Trophoblast cell (in vitro differentiated cells and primary cell): Measurements from ENCODE around the gene PHKB.
"Not testable (repeated sequence)": the region's sequence is repeated elsewhere in the genome, so short reads cannot be mapped to it uniquely, and the experiment has no call there.

ENCODE experiments used
- DNase-seq, 2 donors: peaks; one replicate each; pipeline ENCODE4 v3.0.0-alpha.2; 2016
- H2AFZ ChIP-seq: 2 replicates; pipeline ENCODE4 v1.6.1; 2013; ENCODE audit warnings: low read length, moderate library complexity, mild to moderate bottlenecking; ENCODE audit not compliant: insufficient read depth, poor library complexity
- H2AK5ac ChIP-seq: 2 replicates; pipeline ENCODE4 v1.6.1; 2013; ENCODE audit warnings: mild to moderate bottlenecking, low read length
- H2BK120ac ChIP-seq: 2 replicates; pipeline ENCODE4 v1.6.1; 2013; ENCODE audit warnings: low read length, mild to moderate bottlenecking, moderate library complexity; ENCODE audit not compliant: insufficient read depth, poor library complexity
- H2BK12ac ChIP-seq: 2 replicates; pipeline ENCODE4 v1.6.1; 2013; ENCODE audit warnings: mild to moderate bottlenecking, low read length, moderate library complexity
- H2BK5ac ChIP-seq: 2 replicates; pipeline ENCODE4 v1.6.1; 2013; ENCODE audit warnings: low read length, low read depth, moderate library complexity, mild to moderate bottlenecking; ENCODE audit not compliant: poor library complexity
- H3K14ac ChIP-seq: 2 replicates; pipeline ENCODE4 v1.6.1; 2013; ENCODE audit warnings: mild to moderate bottlenecking, low read length
- H3K18ac ChIP-seq: 2 replicates; pipeline ENCODE4 v1.6.1; 2013; ENCODE audit warnings: mild to moderate bottlenecking, low read length
- H3K23ac ChIP-seq: 2 replicates; pipeline ENCODE4 v1.6.1; 2013; ENCODE audit warnings: low read length
- H3K27ac ChIP-seq: 2 replicates; pipeline ENCODE4 v1.5.1; 2013; ENCODE audit warnings: low read depth, mild to moderate bottlenecking, inconsistent platforms, low read length, moderate library complexity
- H3K27me3 ChIP-seq: 2 replicates; pipeline ENCODE4 v1.6.1; 2013; ENCODE audit warnings: inconsistent platforms, mild to moderate bottlenecking, low read length, moderate library complexity; ENCODE audit not compliant: insufficient read depth
- H3K36me3 ChIP-seq, 2 experiments: 1 replicate in 1 of 2; 2 replicates in 1 of 2; pipeline ENCODE4 v1.6.1; 2013; ENCODE audit warnings: low read length in 2 of 2, mild to moderate bottlenecking in 2 of 2, moderate library complexity in 1 of 2; ENCODE audit not compliant: insufficient read depth in 2 of 2, control insufficient read depth in 1 of 2
- H3K4ac ChIP-seq: 2 replicates; pipeline ENCODE4 v1.6.1; 2013; ENCODE audit warnings: low read depth, mild to moderate bottlenecking, low read length, moderate library complexity
- H3K4me1 ChIP-seq, 2 experiments: 1 replicate in 1 of 2; 2 replicates in 1 of 2; pipeline ENCODE4 v1.6.1; 2013; ENCODE audit warnings: low read length in 2 of 2, mild to moderate bottlenecking in 2 of 2, moderate library complexity in 1 of 2; ENCODE audit not compliant: insufficient read depth in 2 of 2, control insufficient read depth in 1 of 2
- H3K4me2 ChIP-seq: 2 replicates; pipeline ENCODE4 v1.6.1; 2013; ENCODE audit warnings: inconsistent platforms, mild to moderate bottlenecking, low read length, moderate library complexity
- H3K4me3 ChIP-seq: 2 replicates; pipeline ENCODE4 v1.5.1; 2013; ENCODE audit warnings: mild to moderate bottlenecking, low read depth, low read length, inconsistent platforms
- H3K79me1 ChIP-seq: one replicate; pipeline ENCODE4 v1.6.1; 2013; ENCODE audit warnings: low read length
- H3K79me2 ChIP-seq: 2 replicates; pipeline ENCODE4 v1.6.1; 2013; ENCODE audit warnings: low read length, mild to moderate bottlenecking; ENCODE audit not compliant: control insufficient read depth, insufficient read depth, poor library complexity
- H3K9ac ChIP-seq: 2 replicates; pipeline ENCODE4 v1.6.1; 2013; ENCODE audit warnings: mild to moderate bottlenecking, low read length
- H3K9me3 ChIP-seq: 2 replicates; pipeline ENCODE4 v1.6.1; 2013; ENCODE audit warnings: low read depth, mild to moderate bottlenecking, control low read depth, inconsistent platforms, low read length; ENCODE audit not compliant: insufficient read depth
- H4K12ac ChIP-seq: 2 replicates; pipeline ENCODE4 v1.6.1; 2013; ENCODE audit warnings: low read depth, mild to moderate bottlenecking, low read length, moderate library complexity
- H4K8ac ChIP-seq: 2 replicates; pipeline ENCODE4 v1.6.1; 2013; ENCODE audit warnings: low read depth, mild to moderate bottlenecking, low read length, moderate library complexity
- H4K91ac ChIP-seq: one replicate; pipeline ENCODE4 v1.6.1; 2013; ENCODE audit warnings: low read depth, mild to moderate bottlenecking, low read length, moderate library complexity
- WGBS: extraction: QIAGEN DNeasy Blood & Tissue Kit; methylation state at CpG from one replicate; pipeline ENCODE4 v1.1.7; 2013; ENCODE audit warnings: missing lambda C conversion rate; ENCODE audit not compliant: insufficient read length, insufficient coverage; ENCODE audit errors: extremely low coverage; 5-methylcytosine and 5-hydroxymethylcytosine counted together

The PHKB gene

DNA sequence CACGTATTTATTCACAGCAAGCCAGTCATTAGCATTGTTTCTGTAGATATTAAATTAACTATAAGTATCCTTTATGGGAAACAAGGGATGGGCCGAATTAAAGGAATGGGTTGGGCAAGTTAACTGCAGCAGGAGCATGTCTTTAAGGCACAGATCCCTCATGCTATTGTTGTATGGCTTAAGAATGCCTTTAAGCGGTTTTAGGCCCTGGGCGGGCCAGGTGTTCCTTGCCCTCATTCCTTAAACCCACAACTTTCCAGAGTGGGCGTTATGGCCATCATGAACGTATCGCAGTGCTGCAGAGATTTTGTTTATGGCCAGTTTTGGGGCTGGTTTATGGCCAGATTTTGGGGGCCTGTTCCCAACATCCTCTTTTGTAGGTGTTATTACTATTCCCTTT is 9.1 kb downstream of the PHKB start:
- Histone ChIP-seq H3K79me1 (peaks cover 2% of the 10 kb centered on the region), H3K9me3 (no peaks in the 10 kb centered on the region), H3K36me3 (peaks cover 0 to 3% of the 10 kb centered on the region in 2 experiments), H3K4me1 (peaks cover 3 to 5% of the 10 kb centered on the region in 2 experiments), H2AFZ (no peak overlapping the region), H2BK120ac (no peak overlapping the region), H3K18ac (no peak overlapping the region), H4K8ac (no peak overlapping the region), H3K79me2 (peaks cover 2% of the 10 kb centered on the region), H2BK12ac (no peak overlapping the region), H4K12ac (no peak overlapping the region), H3K23ac (no peak overlapping the region), H3K4me3 (no peak overlapping the region), H3K4ac (no peak overlapping the region), H3K27me3 (no peaks in the 10 kb centered on the region), H3K4me2 (no peak overlapping the region), H3K14ac (no peak overlapping the region), H3K9ac (no peak overlapping the region), H2BK5ac (no peak overlapping the region), H4K91ac (no peak overlapping the region), H2AK5ac (no peak overlapping the region), H3K27ac (no peak overlapping the region)
- DNase-seq: peak; percentile 52 to 61
- no CpG with 5 or more reads among the region's 7 CpGs for WGBS

DNA sequence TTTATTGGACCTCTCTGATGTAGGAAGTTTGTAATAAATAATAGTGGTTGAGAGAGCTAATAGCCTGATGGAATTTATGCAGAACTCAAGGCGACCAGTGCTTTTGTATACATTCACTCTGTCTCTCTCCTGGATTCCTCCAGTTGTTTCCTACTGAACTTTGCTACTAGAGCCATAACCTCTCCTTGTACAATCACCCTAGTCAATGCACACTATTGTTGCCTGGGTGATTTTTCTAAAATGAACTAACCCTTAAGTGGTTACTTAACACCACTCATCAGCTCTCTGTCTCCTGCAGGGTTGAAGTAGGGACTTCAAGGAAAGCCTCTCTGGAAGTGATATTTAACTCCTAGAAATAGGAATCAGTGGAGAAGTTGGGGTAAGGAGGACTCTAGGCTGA is 9.7 kb downstream of the PHKB start:
- no CpG with 5 or more reads among the region's 1 CpG for WGBS

DNA sequence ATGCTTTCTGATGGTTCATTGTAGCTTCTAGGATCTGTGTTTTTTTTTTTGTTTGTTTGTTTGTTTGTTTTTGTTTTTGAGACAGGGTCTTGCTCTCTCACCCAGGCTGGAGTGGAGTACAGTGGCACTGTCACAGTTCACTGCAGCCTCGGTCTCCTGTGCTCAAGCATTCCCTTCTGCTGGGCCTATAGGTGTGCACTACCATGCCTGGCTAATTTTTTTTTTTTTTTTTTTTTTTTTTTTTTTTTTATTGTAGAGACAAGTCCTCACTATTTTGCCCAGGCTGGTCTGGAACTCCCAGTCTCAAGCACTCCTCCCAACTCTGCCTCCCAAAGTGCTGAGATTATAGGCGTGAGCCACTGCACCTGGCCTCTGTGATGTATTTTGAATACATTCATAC is 11.9 kb downstream of the PHKB start:
- not testable (repeated sequence) for H2AK5ac ChIP-seq, H3K79me1 ChIP-seq, H3K4me1 ChIP-seq, H3K27me3 ChIP-seq, H3K4me2 ChIP-seq, H3K23ac ChIP-seq, H4K8ac ChIP-seq, H3K27ac ChIP-seq, H2AFZ ChIP-seq, H3K14ac ChIP-seq, H3K4me3 ChIP-seq, H4K91ac ChIP-seq, DNase-seq, H3K18ac ChIP-seq, H3K9ac ChIP-seq, H3K4ac ChIP-seq, H2BK12ac ChIP-seq, H4K12ac ChIP-seq, H3K79me2 ChIP-seq, H2BK5ac ChIP-seq, H3K9me3 ChIP-seq, H2BK120ac ChIP-seq, H3K36me3 ChIP-seq
- WGBS: no CpG with 5 or more reads among the region's 2 CpGs

More for the DNA sequence above, 9.7 kb downstream of the PHKB start:
- Histone ChIP-seq H3K9ac (no peak overlapping the region), H2BK5ac (no peak overlapping the region), H2BK120ac (no peak overlapping the region), H3K14ac (no peak overlapping the region), H2BK12ac (no peak overlapping the region), H3K36me3 (peaks cover 0 to 3% of the 10 kb centered on the region in 2 experiments), H4K8ac (no peak overlapping the region), H2AK5ac (no peak overlapping the region), H3K18ac (no peak overlapping the region), H3K9me3 (no peaks in the 10 kb centered on the region), H2AFZ (no peak overlapping the region), H3K79me1 (peaks cover 2% of the 10 kb centered on the region), H3K4me1 (peaks cover 3 to 5% of the 10 kb centered on the region in 2 experiments), H4K12ac (no peak overlapping the region), H3K4ac (no peak overlapping the region), H3K27ac (no peak overlapping the region), H3K27me3 (no peaks in the 10 kb centered on the region), H3K4me2 (no peak overlapping the region), H3K23ac (no peak overlapping the region), H4K91ac (peak overlapping the region; percentile 11), H3K79me2 (peaks cover 2% of the 10 kb centered on the region), H3K4me3 (no peak overlapping the region)
- no peak for DNase-seq

DNA sequence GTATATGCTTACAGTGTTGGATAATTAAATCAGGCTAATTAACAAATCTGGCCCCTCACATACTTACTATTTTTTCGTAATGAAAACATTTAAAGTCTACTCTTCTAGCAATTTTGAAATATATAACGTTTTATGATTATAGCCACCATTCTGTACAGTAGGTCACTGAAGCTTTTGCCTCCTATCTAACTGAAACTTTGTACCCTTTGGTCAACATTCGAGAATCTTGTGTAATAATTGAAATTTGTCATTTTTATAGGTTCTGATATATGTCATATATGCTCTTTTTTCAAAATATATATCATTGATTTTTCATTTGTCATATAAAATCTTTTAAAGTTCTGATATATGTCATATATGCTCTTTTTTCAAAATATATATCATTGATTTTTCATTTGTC is 12.7 kb downstream of the PHKB start:
- Histone ChIP-seq H3K4ac (no peak overlapping the region), H3K27ac (no peak overlapping the region), H3K9ac (no peak overlapping the region), H3K79me1 (peaks cover 2% of the 10 kb centered on the region), H4K8ac (no peak overlapping the region), H2AK5ac (no peak overlapping the region), H4K91ac (no peak overlapping the region), H2AFZ (no peak overlapping the region), H3K36me3 (peaks cover 0 to 3% of the 10 kb centered on the region in 2 experiments), H3K9me3 (no peaks in the 10 kb centered on the region), H2BK12ac (no peak overlapping the region), H3K14ac (no peak overlapping the region), H3K4me2 (no peak overlapping the region), H2BK5ac (no peak overlapping the region), H3K23ac (no peak overlapping the region), H3K4me1 (peaks cover 0 to 3% of the 10 kb centered on the region in 2 experiments), H3K27me3 (no peaks in the 10 kb centered on the region), H2BK120ac (no peak overlapping the region), H3K79me2 (peaks cover 2% of the 10 kb centered on the region), H4K12ac (no peak overlapping the region), H3K4me3 (no peak overlapping the region), H3K18ac (no peak overlapping the region)
- WGBS: no CpG with 5 or more reads among the region's 3 CpGs
- DNase-seq: no peak
